Panc1 (cell line): ENCODE results near the gene ERCC2. TPM values are rescaled to one million over a fixed set of nuclear protein-coding genes. Genes with fewer than 3 reads are reported as not detected.
"Not testable (repeated sequence)": the region's sequence is repeated elsewhere in the genome, so short reads cannot be mapped to it uniquely, and the experiment has no call there.

ENCODE experiments used
- ATAC-seq: fragments of 200-7000 bp; cut with Tn5 transposase; 2 replicates; pipeline ENCODE4 v1.9.1; 2020; ENCODE audit warnings: mild to moderate bottlenecking, moderate library complexity
- BruUV-seq: library from RNA; stranded (reverse); fragments of 400-500 nt; replicated peaks from 2 replicates; lab custom pipeline; 2021; lab: Mats Ljungman, UMichigan
- CTCF ChIA-PET: fragments of 300-600 bp; sonication (Branson Sonifier 250); formaldehyde crosslinking; loops from one replicate; lab custom pipeline; 2022; ENCODE audit warnings: antibody characterized with exemption; lab: Charles Lee
- POLR2A ChIA-PET: fragments of 300-600 bp; sonication (Branson Sonifier 250); formaldehyde crosslinking; loops from one replicate; lab custom pipeline; 2022; ENCODE audit warnings: antibody characterized with exemption; lab: Charles Lee
- DNase-seq: peaks from one replicate; pipeline ENCODE4 v3.0.0-alpha.2; 2010; ENCODE audit warnings: low read depth, low spot score
- H3K27ac ChIP-seq: 2 replicates; pipeline ENCODE4 v1.5.1; 2011; ENCODE audit warnings: mild to moderate bottlenecking, low read length, inconsistent platforms
- H3K27me3 ChIP-seq: fragments of 200-500 bp; sonication (Bioruptor generic); 2 replicates; pipeline ENCODE4 v1.6.0; 2014; ENCODE audit warnings: low read length, inconsistent platforms; ENCODE audit not compliant: control insufficient read depth, insufficient read depth
- H3K36me3 ChIP-seq: fragments of 200-500 bp; sonication (Bioruptor generic); 2 replicates; pipeline ENCODE4 v1.5.1; 2014; ENCODE audit warnings: inconsistent platforms, mild to moderate bottlenecking, low read length, moderate library complexity; ENCODE audit not compliant: control insufficient read depth, insufficient read depth
- H3K4me1 ChIP-seq: 2 replicates; pipeline ENCODE4 v1.5.1; 2011; ENCODE audit warnings: inconsistent platforms, mild to moderate bottlenecking, low read length, moderate library complexity; ENCODE audit not compliant: control insufficient read depth, insufficient read depth
- H3K4me3 ChIP-seq, 2 experiments: 2 replicates each; pipeline ENCODE4 v1.5.1; 2011 to 2012; ENCODE audit warnings: low read depth in 2 of 2, low read length in 2 of 2, mild to moderate bottlenecking in 2 of 2, inconsistent platforms in 1 of 2, moderate library complexity in 1 of 2
- H3K9me3 ChIP-seq: fragments of 200-500 bp; sonication (Bioruptor generic); 2 replicates; pipeline ENCODE4 v1.5.1; 2014; ENCODE audit warnings: low read depth, mild to moderate bottlenecking, inconsistent platforms, low read length, moderate library complexity; ENCODE audit not compliant: control insufficient read depth, insufficient read depth
- CTCF ChIP-seq: fragments of 450-650 bp; IDR thresholded peaks from 2 replicates; pipeline ENCODE4 v1.5.1; 2017; ENCODE audit warnings: mild to moderate bottlenecking
- POLR2AphosphoS5 ChIP-seq: IDR thresholded peaks from 2 replicates; pipeline ENCODE4 v1.6.1; 2012; ENCODE audit warnings: mild to moderate bottlenecking, low read depth, low read length, moderate library complexity
- REST ChIP-seq, 2 experiments: IDR thresholded peaks; 2 replicates each; pipeline ENCODE4 v1.6.1; 2011 to 2012; ENCODE audit warnings: low read depth in 2 of 2, control low read depth in 1 of 2, low read length in 1 of 2, mild to moderate bottlenecking in 1 of 2, moderate library complexity in 1 of 2; ENCODE audit not compliant: insufficient read depth in 1 of 2
- SIN3A ChIP-seq: IDR thresholded peaks from 2 replicates; pipeline ENCODE4 v1.6.1; 2012; ENCODE audit warnings: low read depth, mild to moderate bottlenecking, low read length, moderate library complexity, borderline replicate concordance; ENCODE audit not compliant: insufficient read depth
- TCF7L2 ChIP-seq: IDR thresholded peaks from 2 replicates; pipeline ENCODE4 v1.6.1; 2011; ENCODE audit warnings: mild to moderate bottlenecking, low read depth, low read length, inconsistent platforms
- in situ Hi-C: cut with HindIII; loops from 2 replicates; pipeline ENCODE4 v1.10.0; 2016; ENCODE audit warnings: low sequenced_read_pairs, low pct_unique_long_range_greater_than_20kb
- intact Hi-C: fragments of 100-400 bp; cut with micrococcal nuclease; formaldehyde crosslinking; loops from one replicate; pipeline ENCODE4 v1.10.0; 2022; ENCODE audit not compliant: unreplicated experiment
- total RNA-seq: library from RNA; stranded (reverse); gene quantifications from one replicate; pipeline ENCODE4 v1.2.1, GENCODE V29; 2021; ENCODE audit not compliant: unreplicated experiment

ERCC2 gene
- total RNA-seq, 1 experiment from 2014 or later, result 32.5 TPM

GRCh38 chr19:45408830-45409556 lies 38.6 kb upstream of the ERCC2 start:
- BruUV-seq, result TSS peak; percentile 90
- no peak for DNase-seq
- no peak overlapping the region for H3K4me3 ChIP-seq
- in situ Hi-C loops, result no loop called here
- H3K27ac ChIP-seq, result 0 out of 2 replicates have a peak overlapping the region, but pooled peaks have one; percentile 2
- H3K36me3 ChIP-seq, result peaks cover 4% of the 10 kb centered on the region; the same call in 1 of the 2 replicates
- no peak for TF ChIP-seq SIN3A
- ATAC-seq, result no peak
- CTCF ChIA-PET, result no interaction called here
- H3K4me1 ChIP-seq, result peaks cover under 1% of the 10 kb centered on the region
- intact Hi-C loops, result no loop called here
- no peaks in the 10 kb centered on the region for H3K9me3 ChIP-seq
- no peaks in the 10 kb centered on the region for H3K27me3 ChIP-seq
- POLR2A ChIA-PET, result interaction anchor here (0.7 kb wide), 1 partner anchor 296 kb away, joined by 4 read pairs; no protein-coding TSS in a partner anchor

GRCh38 chr19:45408121-45408520 lies 37.7 kb upstream of the ERCC2 start:
- H3K4me3 ChIP-seq, result no peak overlapping the region
- H3K27me3 ChIP-seq, result no peaks in the 10 kb centered on the region
- no peak for DNase-seq
- ATAC-seq, result no peak
- in situ Hi-C loops (no loop called here), intact Hi-C loops (no loop called here)
- BruUV-seq, result no TSS peak
- ChIA-PET POLR2A (no interaction called here), CTCF (no interaction called here)
- peaks cover 4% of the 10 kb centered on the region; the same call in 1 of the 2 replicates for H3K36me3 ChIP-seq
- TF ChIP-seq SIN3A, result no peak
- TF ChIP-seq POLR2AphosphoS5, result no peak
- TF ChIP-seq REST (IDR thresholded peaks at IDR 0.05; ENCODE audit: insufficient read depth in 1 of 2, low read depth in 2 of 2, low read length in 1 of 2), result no peak
- no peak for TF ChIP-seq CTCF
- TF ChIP-seq TCF7L2, result no peak
- peaks cover 10% of the 10 kb centered on the region for H3K4me1 ChIP-seq
- no peaks in the 10 kb centered on the region for H3K9me3 ChIP-seq
- H3K27ac ChIP-seq, result no peak overlapping the region

- H3K9me3 ChIP-seq, CTCF ChIA-PET, in situ Hi-C loops, intact Hi-C loops, ATAC-seq, POLR2A ChIA-PET, H3K27me3 ChIP-seq, DNase-seq, BruUV-seq, H3K36me3 ChIP-seq: not testable (repeated sequence)
- peak overlapping the region; percentile 90 for H3K27ac ChIP-seq
- H3K4me1 ChIP-seq, result peaks cover 14% of the 10 kb centered on the region
- H3K4me3 ChIP-seq, result peak overlapping the region; percentile 94 to 96
Measured at GRCh38 chr19:45407585-45407984, 37.2 kb upstream of the ERCC2 start.
